Activated CD8-positive, alpha-beta memory T cell treated with anti-CD3 and anti-CD28 coated beads for 48 hours (primary cell): ENCODE data around the gene CACUL1.
A peak's percentile ranks its signal among the peaks of the same experiment; 100 is the strongest.
"Not testable (repeated sequence)": the region's sequence is repeated elsewhere in the genome, so short reads cannot be mapped to it uniquely, and the experiment has no call there.

Experiments
- DNase-seq, 3 experiments: peaks; one replicate each; pipeline ENCODE4 v3.0.0-alpha.2; 2020; ENCODE audit warnings: low read depth in 2 of 3, low spot score in 2 of 3

The CACUL1 gene

GRCh38 chr10:118754556-118755423, at the start of gene CACUL1:
Gene CACUL1, minus strand, starts transcription at chr10:118754970. Its CDS starts 208 bp downstream, at chr10:118754762.
- DNase-seq, result peak; percentile 94 to 99 (median 95)

- DNase-seq, result no peak
These were observed 49.5 kb upstream of the CACUL1 start for GRCh38 chr10:118804262-118804773.

GRCh38 chr10:118802126-118802793, 47.5 kb upstream of the CACUL1 start:
- DNase-seq, result no peak

- no peak for DNase-seq
These were observed 46.1 kb upstream of the CACUL1 start for GRCh38 chr10:118800920-118801319.

- no peak for DNase-seq
These were observed 45.0 kb upstream of the CACUL1 start for GRCh38 chr10:118799777-118800176.

- DNase-seq, result no peak
These were observed 43.5 kb upstream of the CACUL1 start for GRCh38 chr10:118798231-118798662.

GRCh38 chr10:118794971-118795370, 40.2 kb upstream of the CACUL1 start:
- not testable (repeated sequence) for DNase-seq

- DNase-seq, result no peak
These were observed 38.8 kb upstream of the CACUL1 start for GRCh38 chr10:118793545-118793944.

- DNase-seq, result no peak
These were observed 37.8 kb upstream of the CACUL1 start for GRCh38 chr10:118792526-118792925.

GRCh38 chr10:118790058-118790457, 35.3 kb upstream of the CACUL1 start:
- no peak for DNase-seq

- DNase-seq, result no peak
These were observed 30.8 kb upstream of the CACUL1 start for GRCh38 chr10:118785551-118785950.

- DNase-seq, result no peak
These were observed 29.2 kb upstream of the CACUL1 start for GRCh38 chr10:118783776-118784545.

- DNase-seq, result not testable (repeated sequence)
These were observed 28.2 kb upstream of the CACUL1 start for GRCh38 chr10:118782916-118783465.

GRCh38 chr10:118781541-118781940, 26.8 kb upstream of the CACUL1 start:
- no peak for DNase-seq

- DNase-seq, result no peak
These were observed 24.0 kb upstream of the CACUL1 start for GRCh38 chr10:118778727-118779126.

GRCh38 chr10:118776960-118777359, 22.2 kb upstream of the CACUL1 start:
- no peak for DNase-seq

- no peak for DNase-seq
These were observed 21.3 kb upstream of the CACUL1 start for GRCh38 chr10:118776033-118776432.

GRCh38 chr10:118775478-118775877, 20.7 kb upstream of the CACUL1 start:
- DNase-seq, result no peak

GRCh38 chr10:118773041-118773440, 18.3 kb upstream of the CACUL1 start:
- no peak for DNase-seq

- DNase-seq, result no peak
These were observed 17.2 kb upstream of the CACUL1 start for GRCh38 chr10:118771976-118772375.
